A549 treated with DMSO at 1 μM for 4 hours (cell line): ENCODE data around the gene TTC29. TPM values are rescaled to one million over a fixed set of nuclear protein-coding genes. Genes with fewer than 3 reads are reported as not detected.

Source experiments
- total RNA-seq: library from RNA; stranded (reverse); fragments of 200-300 nt; extraction: Qiagen RNA extraction; gene quantifications from 5 replicates; pipeline ENCODE4 v1.2.3, GENCODE V29; 2022; ENCODE audit warnings: low read depth

The TTC29 gene, protein sequence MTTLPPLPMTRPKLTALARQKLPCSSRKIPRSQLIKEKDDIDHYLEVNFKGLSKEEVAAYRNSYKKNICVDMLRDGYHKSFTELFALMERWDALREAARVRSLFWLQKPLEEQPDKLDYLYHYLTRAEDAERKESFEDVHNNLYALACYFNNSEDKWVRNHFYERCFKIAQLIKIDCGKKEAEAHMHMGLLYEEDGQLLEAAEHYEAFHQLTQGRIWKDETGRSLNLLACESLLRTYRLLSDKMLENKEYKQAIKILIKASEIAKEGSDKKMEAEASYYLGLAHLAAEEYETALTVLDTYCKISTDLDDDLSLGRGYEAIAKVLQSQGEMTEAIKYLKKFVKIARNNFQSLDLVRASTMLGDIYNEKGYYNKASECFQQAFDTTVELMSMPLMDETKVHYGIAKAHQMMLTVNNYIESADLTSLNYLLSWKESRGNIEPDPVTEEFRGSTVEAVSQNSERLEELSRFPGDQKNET
- 0.07 TPM in 1 of 5 replicates, not detected in the others for total RNA-seq

DNA sequence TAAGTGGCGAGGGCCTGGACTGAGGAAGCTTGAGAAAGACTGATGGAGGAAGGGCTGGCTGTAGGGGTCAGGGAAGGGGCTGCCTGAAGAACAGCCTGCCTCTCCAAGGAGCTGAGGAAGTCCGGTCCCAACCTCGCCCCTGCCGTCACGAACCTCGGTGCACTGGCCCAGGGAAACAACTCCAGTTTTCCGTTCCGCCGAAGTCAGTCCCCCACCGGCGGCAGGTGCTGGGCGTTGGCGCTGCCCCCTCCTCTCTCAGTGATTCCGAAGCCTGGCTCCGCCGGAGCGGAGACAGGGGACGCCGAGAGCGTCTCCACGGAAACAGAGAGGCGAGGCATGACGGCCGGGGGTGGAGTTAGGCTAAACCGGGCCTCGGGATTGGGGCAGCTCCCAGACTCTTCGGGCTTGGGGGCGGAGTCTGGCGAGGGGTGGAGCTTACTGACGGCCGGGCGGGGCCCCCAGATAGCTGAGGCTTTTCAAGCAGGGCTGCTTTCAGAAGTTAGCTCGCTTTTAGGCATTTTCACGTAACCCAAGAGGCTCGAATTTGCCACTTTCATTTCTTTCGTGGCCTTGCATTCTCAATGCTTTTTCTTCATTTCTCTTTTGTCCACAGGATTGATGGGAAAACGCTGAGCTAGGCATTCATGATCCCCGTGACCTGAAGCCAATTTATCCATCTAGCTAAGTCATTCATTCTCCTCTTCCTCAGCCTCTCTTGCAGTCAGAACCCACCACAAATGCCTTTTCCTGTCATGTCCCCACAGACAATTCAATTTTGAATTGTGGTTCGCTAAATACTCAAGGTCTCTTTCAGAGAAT, at the start of gene TTC29:
Gene TTC29, minus strand, starts transcription at position 309 of the 819 bp plus-strand sequence. CDS start 5,969 bp downstream, outside the sequence.

